Heart left ventricle (tissue), 13 donors: ENCODE data around the gene AHDC1.

Experiments used
- CTCF ChIP-seq, 12 donors: fragments of 200-600 bp; sonication (generic) in 4 of 12; IDR thresholded peaks; one replicate each; pipeline versions ENCODE4 v1.5.0 to v1.8.0; 2018 to 2022; ENCODE audit warnings: antibody characterized with exemption in 12 of 12, mild to moderate bottlenecking in 5 of 12
- POLR2A ChIP-seq, 2 donors: fragments of 450-650 bp; IDR thresholded peaks; one replicate each; pipeline ENCODE4 v1.6.1; 2017; ENCODE audit warnings: antibody characterized with exemption in 2 of 2, mild to moderate bottlenecking in 2 of 2, moderate library complexity in 2 of 2
- donor health status: ischemic (EF 13 %, LVEDD 7.1; RV severe dilation, severe dysfunction).
- donor health status: DM: no; HTN: yes; CAD: no.
- donor health status: DM: no; HTN: no; CAD: no.
- donor health status: ischemic (EF 25% LVEDD 6.9; RV normal size, moderate dysfunction).
- donor health status: ischemic (EF 25% LVEDD 5.7; RV mildly dilated, moderate dysfunction).
- donor health status: ischemic (EF 35%, LVEDD 5.7; RV mildly dilated, moderate dysfunction).
- donor health status: nonischemic (EF 11% LVEDD 7.7; RV severe dilation, severe dysfunction).
- donor health status: DM: yes; HTN: yes; CAD: no.
- donor health status: PGD.
- donor health status: ischemic (EF 29% LVEDD 5.4; RV normal size, mild dysfunction).
- donor health status: nonischemic (EF 23%, LVEDD 6.1; RV moderate dilation, normal function).

DNA sequence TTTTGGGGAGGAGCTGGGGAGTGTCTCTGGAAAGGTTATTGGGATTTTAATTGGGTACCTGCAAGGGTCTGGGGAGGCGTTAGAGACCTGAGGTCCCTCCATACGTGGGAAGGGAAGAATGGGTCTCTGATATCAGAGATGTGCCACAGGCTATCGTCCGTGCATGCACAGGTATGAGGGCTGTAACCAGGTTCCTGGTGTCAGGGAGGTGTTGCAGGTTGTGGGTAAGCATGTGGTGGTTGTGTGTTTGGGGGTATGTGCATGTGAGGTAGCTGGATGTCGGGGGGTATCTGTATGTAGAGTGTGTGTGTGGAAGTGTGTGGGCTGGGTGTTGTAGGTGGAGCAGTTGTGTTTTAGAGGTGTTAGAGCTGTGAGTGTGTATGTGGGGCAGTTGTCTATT is 8.3 kb downstream of the AHDC1 start:
- TF ChIP-seq CTCF (IDR thresholded peaks at IDR 0.05) (no peak), POLR2A (IDR thresholded peaks at IDR 0.05) (no peak)
